ENCODE results near the gene MSI2. TPM values are rescaled to one million over a fixed set of nuclear protein-coding genes. Genes with fewer than 3 reads are reported as not detected.

Gene MSI2
- total and polyA plus RNA-seq, 5 experiments from 2014 or later = 2.5 to 136 (median 4.9) TPM

DNA sequence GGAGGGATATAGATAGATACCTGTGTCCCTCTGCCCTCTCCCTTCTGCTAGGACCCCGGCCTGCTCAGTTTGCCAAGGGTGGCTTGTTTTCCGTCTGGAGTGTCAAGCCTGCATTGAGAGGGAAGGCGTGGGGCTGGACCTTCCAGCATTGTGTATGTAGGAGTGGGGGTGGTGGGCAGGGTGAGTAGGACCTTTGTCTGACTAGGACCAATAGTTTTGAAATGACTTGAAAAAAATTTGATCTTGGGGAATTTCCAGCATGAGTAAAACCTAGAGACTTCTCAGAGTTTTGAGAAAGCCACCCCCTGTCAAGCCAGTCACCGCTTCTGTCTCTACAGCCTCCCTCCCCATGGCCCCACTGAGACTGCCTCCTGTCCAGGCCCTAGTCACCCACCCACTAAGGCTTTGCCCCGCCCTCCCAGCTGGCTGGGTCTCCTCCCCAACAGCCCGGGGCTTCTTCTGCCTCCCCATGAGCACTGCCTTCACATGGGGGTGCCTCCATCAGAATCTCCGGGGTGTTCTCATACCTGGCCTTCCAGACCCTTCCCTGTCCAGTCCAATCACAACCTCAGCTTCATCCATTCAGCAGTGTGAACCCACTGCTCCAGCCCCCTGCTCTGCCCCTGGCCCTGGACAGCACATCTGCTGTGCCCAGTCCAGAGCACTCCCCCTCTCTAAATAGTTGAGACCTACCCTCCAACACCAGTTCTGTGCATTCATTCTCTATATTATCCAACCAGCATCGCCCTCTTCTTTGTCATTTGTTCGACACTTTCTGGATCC lies 207.0 kb downstream of the MSI2 start:
- no peak for ATAC-seq
- H3K27ac Mint-ChIP-seq = peak overlapping the region in 3 of 10 donors; percentile 70 to 82 (median 76)
- H3K27me3 Mint-ChIP-seq = no peaks in the 10 kb centered on the region
- H3K4me3 Mint-ChIP-seq = peak overlapping the region in 1 of 10 donors; percentile 12
- peaks cover 0 to 6% (median 0%) of the 10 kb centered on the region in 3 donors for H3K36me3 Mint-ChIP-seq
- POLR2A ChIA-PET = no interaction called here
- no peaks in the 10 kb centered on the region for H3K9me3 Mint-ChIP-seq
- DNase-seq = no peak
- H3K4me1 Mint-ChIP-seq = peaks cover 35 to 73% (median 60%) of the 10 kb centered on the region in 4 donors

DNA sequence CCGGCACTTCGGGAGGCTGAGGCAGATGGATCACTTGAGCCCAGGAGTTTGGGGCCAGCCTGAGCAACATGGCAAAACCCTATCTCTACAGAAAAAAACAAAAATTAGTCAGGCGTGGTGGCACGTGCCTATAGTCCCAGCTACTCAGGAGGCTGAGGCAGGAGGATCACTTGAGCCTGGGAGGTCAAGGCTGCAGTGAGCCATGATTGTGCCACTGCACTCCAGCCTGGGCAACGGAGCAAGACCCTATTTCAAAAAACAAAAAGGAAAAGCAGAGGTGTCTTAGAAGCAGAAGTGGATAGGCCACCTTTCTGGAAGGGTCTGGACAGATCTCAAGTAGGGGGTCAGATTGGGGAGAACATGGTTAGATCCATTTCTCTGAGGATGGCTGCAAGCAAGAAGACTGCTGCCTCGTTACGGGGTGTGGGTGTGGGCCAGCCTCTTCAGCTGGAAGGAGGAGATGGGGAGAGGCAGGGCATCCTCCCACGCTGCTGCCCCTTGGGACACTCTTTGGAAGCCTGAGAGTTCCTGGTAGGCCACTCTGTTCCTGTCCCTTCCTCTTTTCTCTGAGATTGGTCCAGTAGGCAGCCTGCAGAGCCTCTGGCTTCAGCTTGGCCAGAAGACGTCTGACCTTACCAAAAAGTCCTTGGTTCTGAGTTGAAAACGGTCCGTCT lies 208.0 kb downstream of the MSI2 start:
- H3K27ac Mint-ChIP-seq = peak overlapping the region in 3 of 10 donors; percentile 24 to 82 (median 52)
- POLR2A ChIA-PET = no interaction called here
- peaks cover 0 to 6% (median 0%) of the 10 kb centered on the region in 3 donors for H3K36me3 Mint-ChIP-seq
- H3K9me3 Mint-ChIP-seq = no peaks in the 10 kb centered on the region
- no peak for DNase-seq
- no peak for ATAC-seq
- H3K4me3 Mint-ChIP-seq = no peak overlapping the region
- no peaks in the 10 kb centered on the region for H3K27me3 Mint-ChIP-seq
- peaks cover 35 to 73% (median 54%) of the 10 kb centered on the region in 4 donors for H3K4me1 Mint-ChIP-seq

DNA sequence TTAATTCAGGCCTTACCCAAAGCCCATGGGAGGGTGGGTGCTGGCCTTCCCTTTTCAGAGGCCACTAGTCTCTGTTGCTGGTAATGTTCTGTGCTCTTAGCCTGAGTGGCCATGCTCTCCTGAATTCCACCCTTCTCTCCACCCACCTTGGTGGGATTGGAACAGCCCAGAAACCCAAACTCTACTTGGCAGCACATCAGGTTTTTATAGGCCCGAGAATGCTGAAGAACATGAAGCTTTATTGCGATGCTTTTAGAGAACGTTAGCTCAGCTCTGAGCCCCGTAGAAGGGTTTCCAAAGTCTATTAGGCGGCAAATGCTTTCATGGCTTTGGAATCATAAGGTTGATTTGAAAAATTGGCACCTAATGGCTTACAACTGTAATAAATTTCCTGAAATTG lies 209.3 kb downstream of the MSI2 start:
- Mint-ChIP-seq H3K4me3 (no peak overlapping the region), H3K27ac (peak overlapping the region in 1 of 10 donors; percentile 33), H3K36me3 (peaks cover 0 to 6% (median 0%) of the 10 kb centered on the region in 3 donors), H3K4me1 (peaks cover 39 to 69% (median 55%) of the 10 kb centered on the region in 4 donors), H3K9me3 (no peaks in the 10 kb centered on the region), H3K27me3 (no peaks in the 10 kb centered on the region)
- no peak for ATAC-seq
- no peak for DNase-seq
- POLR2A ChIA-PET = no interaction called here

DNA sequence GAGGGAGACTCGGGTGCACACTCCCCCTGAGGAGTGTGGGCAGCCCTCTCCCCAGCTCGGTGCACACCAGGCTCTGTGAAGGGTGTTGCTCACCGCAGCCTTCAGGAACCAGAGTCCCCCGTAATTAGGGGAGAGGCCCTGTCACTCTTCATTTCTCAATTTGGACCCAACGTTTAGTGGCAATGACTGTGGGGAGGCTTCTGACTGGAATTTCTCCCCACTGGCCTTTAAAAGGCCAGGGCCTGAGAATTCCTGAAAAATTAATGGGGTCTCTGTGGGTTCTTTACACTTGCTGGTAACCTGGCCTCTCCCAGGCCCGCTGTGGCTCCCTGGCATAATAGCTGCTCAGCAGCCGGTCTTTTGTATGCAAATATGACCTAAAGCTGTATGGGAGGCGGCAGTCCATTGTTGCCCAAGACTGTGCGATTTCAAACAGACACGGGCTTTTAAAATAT lies 209.7 kb downstream of the MSI2 start:
- Mint-ChIP-seq H3K9me3 (no peaks in the 10 kb centered on the region), H3K27ac (no peak overlapping the region), H3K4me1 (peaks cover 36 to 64% (median 51%) of the 10 kb centered on the region in 4 donors), H3K4me3 (no peak overlapping the region), H3K36me3 (peaks cover 0 to 6% (median 0%) of the 10 kb centered on the region in 3 donors), H3K27me3 (no peaks in the 10 kb centered on the region)
- no peak for DNase-seq
- POLR2A ChIA-PET = no interaction called here
- no peak for ATAC-seq

DNA sequence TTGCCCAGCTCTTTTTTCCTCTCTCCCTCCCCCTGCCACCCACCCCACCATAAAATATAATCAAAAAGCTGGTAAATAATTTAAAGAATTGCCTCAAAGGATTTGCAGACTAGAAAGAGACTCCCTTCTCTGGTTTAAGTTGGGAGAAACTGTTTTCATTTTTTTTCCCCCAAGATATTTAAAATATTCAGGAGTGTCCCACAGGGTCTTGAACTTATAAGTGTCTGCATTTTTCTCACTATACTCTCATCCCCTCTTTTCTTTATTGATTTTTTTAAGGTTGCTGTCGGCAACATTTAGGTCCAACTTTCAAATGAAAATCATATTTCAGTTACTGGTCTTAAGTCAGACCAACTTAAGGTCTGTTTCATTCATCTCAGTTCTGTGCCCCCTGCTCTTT lies 210.2 kb downstream of the MSI2 start:
- no peaks in the 10 kb centered on the region for H3K27me3 Mint-ChIP-seq
- DNase-seq (no peak), ATAC-seq (no peak)
- H3K4me1 Mint-ChIP-seq = peaks cover 35 to 62% (median 49%) of the 10 kb centered on the region in 4 donors
- H3K36me3 Mint-ChIP-seq = peaks cover 0 to 6% (median 0%) of the 10 kb centered on the region in 3 donors
- H3K4me3 Mint-ChIP-seq = no peak overlapping the region
- no peaks in the 10 kb centered on the region for H3K9me3 Mint-ChIP-seq
- H3K27ac Mint-ChIP-seq = peak overlapping the region in 1 of 10 donors; percentile 7
- POLR2A ChIA-PET = no interaction called here

DNA sequence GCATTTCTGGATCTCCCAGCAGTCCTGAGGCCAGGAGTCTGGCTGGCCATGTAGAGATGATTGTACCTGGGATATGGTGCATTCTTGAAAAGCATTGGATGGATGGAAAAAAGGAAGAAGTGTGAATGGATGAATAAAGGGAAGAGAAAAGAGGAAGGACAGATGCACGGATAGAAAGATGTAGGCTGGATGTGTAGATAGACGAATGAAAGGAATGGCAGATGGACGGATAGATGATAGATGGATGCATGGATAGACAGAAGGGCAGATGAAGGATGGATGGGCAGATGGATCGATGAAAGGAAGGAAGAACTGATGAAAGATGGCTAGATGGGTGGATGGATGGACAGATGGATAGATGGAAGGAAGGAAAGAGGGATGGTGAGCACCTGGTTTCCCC lies 210.9 kb downstream of the MSI2 start:
- Mint-ChIP-seq H3K4me3 (no peak overlapping the region), H3K27me3 (no peaks in the 10 kb centered on the region), H3K27ac (peak overlapping the region in 3 of 10 donors; percentile 7 to 58 (median 7)), H3K9me3 (no peaks in the 10 kb centered on the region), H3K4me1 (peaks cover 30 to 60% (median 46%) of the 10 kb centered on the region in 4 donors), H3K36me3 (peaks cover 0 to 6% (median 0%) of the 10 kb centered on the region in 3 donors)
- POLR2A ChIA-PET = no interaction called here
- no peak for ATAC-seq
- no peak for DNase-seq

DNA sequence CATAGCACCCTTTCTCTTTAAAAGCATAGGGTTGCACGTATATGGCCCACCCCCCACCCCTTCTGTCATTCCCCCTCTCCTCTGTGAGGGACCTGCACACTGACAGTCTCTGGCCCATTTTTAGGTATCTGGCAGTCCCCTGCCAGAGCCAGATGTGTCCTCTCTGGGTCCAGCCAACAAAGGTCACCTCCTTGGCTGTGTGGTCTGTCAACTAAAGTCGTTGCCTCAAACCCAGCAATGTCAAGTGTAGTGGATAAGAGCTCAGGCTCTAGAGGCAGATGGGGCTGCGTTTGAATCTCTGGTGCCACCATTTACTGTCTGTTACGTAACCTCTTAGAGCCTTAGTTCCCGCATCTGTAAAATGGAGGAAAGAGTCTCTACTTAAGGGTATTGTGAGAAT lies 211.5 kb downstream of the MSI2 start:
- ATAC-seq = no peak
- H3K4me1 Mint-ChIP-seq = peaks cover 30 to 57% (median 44%) of the 10 kb centered on the region in 4 donors
- POLR2A ChIA-PET = no interaction called here
- H3K27me3 Mint-ChIP-seq = no peaks in the 10 kb centered on the region
- H3K36me3 Mint-ChIP-seq = peaks cover 0 to 5% (median 0%) of the 10 kb centered on the region in 3 donors
- DNase-seq = no peak
- no peak overlapping the region for H3K4me3 Mint-ChIP-seq
- H3K27ac Mint-ChIP-seq = peak overlapping the region in 3 of 10 donors; percentile 7 to 62 (median 49)
- H3K9me3 Mint-ChIP-seq = no peaks in the 10 kb centered on the region

DNA sequence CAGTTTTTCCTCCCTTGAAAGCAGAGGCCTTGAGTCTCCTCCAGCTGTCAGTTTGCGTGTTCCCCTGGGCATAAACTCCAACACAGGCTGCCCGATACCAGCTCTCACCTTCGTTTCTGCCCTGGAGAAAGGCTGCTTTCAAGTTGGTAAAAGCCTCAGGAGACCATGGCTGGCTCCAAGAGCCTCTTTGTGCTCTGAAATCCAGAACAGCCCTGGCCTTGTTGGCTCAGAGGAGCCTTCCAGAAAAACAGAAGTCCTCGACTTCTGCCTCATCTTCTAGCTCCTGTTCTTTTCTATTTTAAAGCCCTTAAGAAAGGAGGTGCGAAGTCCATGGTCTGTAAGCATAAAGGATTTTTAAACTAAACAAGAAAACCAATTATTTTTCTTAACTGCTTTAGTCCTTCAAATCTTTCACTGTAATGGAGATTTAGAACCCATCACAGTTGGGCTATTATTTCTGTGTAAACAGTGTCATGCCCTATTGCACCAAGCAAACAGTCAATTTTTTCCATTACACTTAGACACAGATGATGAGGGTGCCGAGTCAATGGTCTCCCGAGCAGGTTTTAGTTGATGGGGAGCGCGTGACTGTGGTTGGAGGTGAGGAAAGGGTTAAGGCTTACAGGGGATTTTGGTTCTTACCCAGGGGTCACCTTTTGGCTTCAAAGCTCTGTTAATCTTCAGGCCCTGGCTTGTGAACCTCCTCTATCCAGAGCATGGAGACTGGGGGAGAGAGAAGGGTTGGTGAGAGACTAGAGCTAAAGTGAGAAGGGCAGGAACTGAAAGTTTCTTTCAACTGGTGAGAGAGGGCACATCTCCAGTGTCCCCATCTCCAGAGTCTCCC lies 212.8 kb downstream of the MSI2 start:
- Mint-ChIP-seq H3K4me3 (no peak overlapping the region), H3K36me3 (peaks cover 0 to 5% (median 2%) of the 10 kb centered on the region in 3 donors)

DNA sequence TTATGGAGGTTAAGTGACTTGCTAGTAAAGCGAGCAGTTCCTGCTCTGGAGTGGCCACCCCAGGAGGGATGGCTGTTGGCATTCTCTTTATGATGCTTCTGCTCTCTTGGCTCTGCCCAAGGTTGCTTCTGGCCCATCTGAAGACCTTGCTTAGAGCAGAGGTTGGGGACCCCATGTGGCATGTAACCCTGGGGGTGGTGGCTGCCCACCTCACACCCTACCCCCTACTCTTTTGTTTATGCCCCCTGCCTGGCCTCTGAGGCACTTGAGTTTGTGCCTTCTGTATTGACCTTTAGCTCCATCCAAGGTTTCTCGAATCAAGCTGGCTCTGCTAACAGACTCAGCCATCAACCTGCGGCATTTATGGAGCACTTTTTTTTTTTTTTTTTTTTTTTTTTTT lies 214.6 kb downstream of the MSI2 start:
- Mint-ChIP-seq H3K27ac (peak overlapping the region in 1 of 10 donors; percentile 41), H3K27me3 (no peaks in the 10 kb centered on the region), H3K36me3 (peaks cover 0 to 5% (median 2%) of the 10 kb centered on the region in 3 donors), H3K4me1 (peaks cover 29 to 55% (median 45%) of the 10 kb centered on the region in 4 donors), H3K9me3 (no peaks in the 10 kb centered on the region), H3K4me3 (no peak overlapping the region)
- POLR2A ChIA-PET = interaction anchor here (0.6 kb wide), 1 partner anchor 28 kb away, joined by 6 read pairs; no protein-coding TSS in a partner anchor
- DNase-seq (no peak), ATAC-seq (no peak)

More for the DNA sequence above, 212.8 kb downstream of the MSI2 start:
- ATAC-seq (no peak), DNase-seq (no peak)
- Mint-ChIP-seq H3K9me3 (no peaks in the 10 kb centered on the region), H3K27ac (peak overlapping the region in 3 of 10 donors; percentile 35 to 81 (median 50)), H3K27me3 (no peaks in the 10 kb centered on the region), H3K4me1 (peaks cover 24 to 51% (median 43%) of the 10 kb centered on the region in 4 donors)
- POLR2A ChIA-PET = interaction anchor here (1.0 kb wide), 1 partner anchor 20 kb away, joined by 3 read pairs; no protein-coding TSS in a partner anchor

DNA sequence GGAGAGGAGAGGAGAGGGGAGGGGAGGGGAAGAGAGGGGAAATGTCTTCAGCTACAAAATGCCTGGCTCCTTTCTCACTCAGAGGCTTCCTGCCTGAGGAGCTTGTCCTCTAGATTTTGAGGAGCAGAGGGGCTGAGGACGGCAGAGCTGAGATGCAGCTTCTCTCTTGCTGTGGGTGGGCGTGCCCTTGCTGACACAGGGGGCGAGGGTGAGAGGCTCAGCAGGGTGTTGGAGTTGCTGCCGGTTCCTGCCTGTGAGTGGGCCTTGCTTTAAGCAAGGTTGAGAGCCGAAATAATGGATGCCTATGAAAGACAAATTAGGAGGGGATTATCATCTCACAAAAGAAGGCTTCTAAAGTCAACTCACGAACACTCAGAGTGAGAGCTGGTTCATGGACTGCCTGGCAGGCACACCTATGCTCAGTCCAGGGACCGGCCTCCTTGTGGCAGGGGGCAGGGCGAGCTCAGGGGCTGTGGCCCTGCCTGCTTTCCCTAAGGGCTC lies 215.6 kb downstream of the MSI2 start:
- Mint-ChIP-seq H3K9me3 (no peaks in the 10 kb centered on the region), H3K27ac (peak overlapping the region in 2 of 10 donors; percentile 64 to 70), H3K4me1 (peaks cover 29 to 64% (median 45%) of the 10 kb centered on the region in 4 donors), H3K36me3 (peaks cover 0 to 2% (median 2%) of the 10 kb centered on the region in 3 donors), H3K4me3 (no peak overlapping the region), H3K27me3 (no peaks in the 10 kb centered on the region)
- DNase-seq (no peak), ATAC-seq (no peak)
- POLR2A ChIA-PET = no interaction called here

DNA sequence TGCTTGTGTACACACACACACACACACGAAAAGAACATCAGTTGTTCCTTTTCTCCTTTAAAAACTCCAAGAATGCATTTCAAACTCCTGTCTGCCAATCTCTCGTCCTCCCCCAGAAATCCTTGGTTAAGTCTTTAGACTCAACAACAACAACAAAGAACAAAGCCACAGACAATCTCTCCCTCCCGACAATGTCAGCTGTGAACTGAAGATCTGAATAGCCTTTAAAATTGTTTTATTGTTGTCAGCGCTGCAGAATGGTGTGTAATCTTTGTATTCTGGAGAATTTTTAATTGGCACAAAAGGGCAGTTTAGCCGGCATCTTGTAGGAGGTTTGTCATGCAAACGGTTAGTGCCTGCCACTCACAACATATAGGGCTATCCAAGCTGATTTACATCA lies 219.5 kb downstream of the MSI2 start:
- Mint-ChIP-seq H3K4me3 (no peak overlapping the region), H3K4me1 (peaks cover 30 to 74% (median 46%) of the 10 kb centered on the region in 4 donors), H3K27ac (peak overlapping the region in 3 of 10 donors; percentile 1 to 60 (median 21)), H3K9me3 (no peaks in the 10 kb centered on the region), H3K36me3 (peaks cover 0 to 3% (median 2%) of the 10 kb centered on the region in 3 donors), H3K27me3 (no peaks in the 10 kb centered on the region)
- POLR2A ChIA-PET = no interaction called here
- ATAC-seq = no peak
- no peak for DNase-seq
